K562 (cell line): ENCODE measurements around the gene DPH7. TPM values are rescaled to one million over a fixed set of nuclear protein-coding genes. Genes with fewer than 3 reads are reported as not detected.

Source experiments
- CBFA2T2 ChIP-seq: fragments of 450-650 bp; conservative IDR thresholded peaks from 2 replicates; pipeline ENCODE4 v1.6.1; 2017; ENCODE audit warnings: mild to moderate bottlenecking
- COPS2 ChIP-seq: fragments of 450-650 bp; conservative IDR thresholded peaks from 2 replicates; pipeline ENCODE4 v1.6.1; 2016; ENCODE audit warnings: mild to moderate bottlenecking, moderate library complexity
- EGR1 ChIP-seq: fragments of 450-650 bp; conservative IDR thresholded peaks from 2 replicates; pipeline ENCODE4 v1.6.1; 2017; ENCODE audit warnings: mild to moderate bottlenecking
- ELK1 ChIP-seq: sonication (generic); formaldehyde crosslinking; IDR thresholded peaks from 2 replicates; pipeline ENCODE4 v1.8.1; 2022; ENCODE audit warnings: missing genetic modification reagents
- ETS2 ChIP-seq: IDR thresholded peaks from 2 replicates; pipeline ENCODE4 v1.6.1; 2016; ENCODE audit warnings: borderline replicate concordance, missing genetic modification characterization, mild to moderate bottlenecking, moderate library complexity, missing compliant biosample characterization; ENCODE audit not compliant: poor library complexity, severe bottlenecking
- FOSL1 ChIP-seq: fragments of 200-800 bp; sonication (Bioruptor generic); conservative IDR thresholded peaks from 2 replicates; pipeline ENCODE4 v1.6.1; 2016; ENCODE audit warnings: missing genetic modification characterization, missing compliant biosample characterization
- FOXK2 ChIP-seq, 2 experiments: fragments of 450-650 bp; IDR thresholded peaks in 1 of 2; conservative IDR thresholded peaks in 1 of 2; 2 replicates each; pipeline ENCODE4 v1.6.1; 2016; ENCODE audit warnings: low read depth in 2 of 2, mild to moderate bottlenecking in 1 of 2
- FUS ChIP-seq: fragments of 200-400 bp; formaldehyde crosslinking; optimal IDR thresholded peaks from 2 replicates; pipeline ENCODE3; 2017; ENCODE audit warnings: low read depth, low read length
- GATAD2A ChIP-seq: fragments of 450-650 bp; IDR thresholded peaks from 2 replicates; pipeline ENCODE4 v1.6.1; 2017
- HBP1 ChIP-seq: fragments of 450-650 bp; formaldehyde crosslinking; IDR thresholded peaks from 2 replicates; pipeline ENCODE4 v1.4.0; 2022; ENCODE audit warnings: missing genetic modification characterization
- IRF1 ChIP-seq: sonication (generic); formaldehyde crosslinking; IDR thresholded peaks from 2 replicates; pipeline ENCODE4 v1.8.0; 2022; ENCODE audit warnings: missing genetic modification reagents, mild to moderate bottlenecking, borderline replicate concordance
- MCM5 ChIP-seq: fragments of 450-650 bp; IDR thresholded peaks from 2 replicates; pipeline ENCODE4 v1.6.1; 2016; ENCODE audit warnings: low read depth
- MYNN ChIP-seq, 2 experiments: sonication (generic); formaldehyde crosslinking in 1 of 2; IDR thresholded peaks; 2 replicates each; pipeline versions ENCODE4 v1.5.0 to v1.6.1; 2016 to 2020; ENCODE audit warnings: antibody characterized with exemption in 1 of 2, missing genetic modification reagents in 1 of 2
- RAD51 ChIP-seq: fragments of 450-650 bp; IDR thresholded peaks from 2 replicates; pipeline ENCODE4 v1.7.1; 2016; ENCODE audit warnings: low read depth, mild to moderate bottlenecking, borderline replicate concordance
- RBM15 ChIP-seq: fragments of 200-400 bp; formaldehyde crosslinking; IDR thresholded peaks from 2 replicates; pipeline ENCODE4 v1.6.1; 2018; ENCODE audit warnings: mild to moderate bottlenecking, low read length, moderate library complexity; ENCODE audit not compliant: insufficient read depth
- SMAD1 ChIP-seq: fragments of 150-350 bp; IDR thresholded peaks from 2 replicates; pipeline ENCODE4 v1.6.1; 2014; ENCODE audit warnings: low read length, low read depth; ENCODE audit not compliant: partially characterized antibody
- SPI1 ChIP-seq: IDR thresholded peaks from 2 replicates; pipeline ENCODE4 v1.6.1; 2011; ENCODE audit warnings: low read depth, low read length, control low read depth, borderline replicate concordance
- SUPT5H ChIP-seq: fragments of 450-650 bp; IDR thresholded peaks from 2 replicates; pipeline ENCODE4 v1.6.1; 2016
- TCF7L2 ChIP-seq: fragments of 150-350 bp; IDR thresholded peaks from 2 replicates; pipeline ENCODE4 v1.6.1; 2016; ENCODE audit warnings: low read depth, mild to moderate bottlenecking, low read length, moderate library complexity
- ZFP30 ChIP-seq: fragments of 250-450 bp; sonication (Bioruptor Pico); IDR thresholded peaks from 2 replicates; pipeline ENCODE4 v1.8.0; 2022; ENCODE audit warnings: moderate library complexity, mild to moderate bottlenecking, inconsistent platforms, borderline replicate concordance
- ZNF280A ChIP-seq: fragments of 450-650 bp; IDR thresholded peaks from 2 replicates; pipeline ENCODE4 v1.6.1; 2018; ENCODE audit warnings: mild to moderate bottlenecking, low read depth; ENCODE audit not compliant: partially characterized antibody
- ZNF785 ChIP-seq: fragments of 250-450 bp; sonication (Bioruptor Pico); IDR thresholded peaks from 2 replicates; pipeline ENCODE4 v1.4.0; 2020; ENCODE audit warnings: mild to moderate bottlenecking
- polyA plus RNA-seq, 8 experiments: library from polyadenylated mRNA; depleted of rRNA in 4 of 8; stranded (reverse) in 5 of 8; unstranded in 3 of 8; fragments of >200 nt; fragmentation: Nextera tagmentation in 2 of 8; fragmentation: Illumina TruSeq in 1 of 8; extraction: Ambion mirVana in 2 of 8; extraction: Trizol in 1 of 8; gene quantifications; 2 replicates each; pipeline versions ENCODE4 v1.2.1 to v1.2.3, GENCODE V29; 2011 to 2014; ENCODE audit warnings: inconsistent platforms in 1 of 8, missing spikeins in 1 of 8
- total RNA-seq, 7 experiments: library from RNA; depleted of rRNA in 6 of 7; stranded (reverse); fragments of >200 nt in 6 of 7; fragmentation: Illumina TruSeq in 2 of 7; extraction: Trizol in 2 of 7; gene quantifications; 2 replicates each; pipeline versions ENCODE4 v1.2.1 to v1.2.3, GENCODE V29; 2011 to 2021; ENCODE audit warnings: low replicate concordance in 1 of 7
- TF ChIP-seq, protein P1 (sequence below): fragments of 450-650 bp; formaldehyde crosslinking; IDR thresholded peaks from 2 replicates; pipeline ENCODE4 v1.4.0; 2022; ENCODE audit warnings: mild to moderate bottlenecking, moderate library complexity

DPH7 gene
- total and polyA plus RNA-seq, 9 of the 15 experiments (the other 6 are each of a cell fraction or from before 2014, with no cell fraction given), result 13.9 to 68.6 (median 41.3) TPM

GRCh38 chr9:137590469-137591383 is 12.0 kb upstream of the DPH7 start, which contains the start of gene ZMYND19 (continued):
- TF ChIP-seq IRF1 (CRISPR knock-in tag) (no peak), ELK1 (no peak), ZNF785 (CRISPR knock-in tag) (no peak), MYNN (IDR thresholded peaks at IDR 0.05) (no peak), MYNN (CRISPR knock-in tag; IDR thresholded peaks at IDR 0.05) (no peak), RAD51 (no peak), SPI1 (peak; percentile 62; the same call in 1 of the 2 replicates), FOXK2 (conservative IDR thresholded peaks at IDR 0.05 in 1 of 2, IDR thresholded peaks at IDR 0.05 in 1 of 2; ENCODE audit: low read depth in 2 of 2) (no peak), TCF7L2 (no peak), FOSL1 (no peak), FUS (no peak), ZNF280A (no peak), ZFP30 (CRISPR knock-in tag) (no peak), ETS2 (tag) (no peak), SUPT5H (peak; percentile 59), RBM15 (no peak), COPS2 (no peak), SMAD1 (no peak), GATAD2A (no peak), CBFA2T2 (no peak), MCM5 (no peak), HBP1 (CRISPR knock-in tag) (no peak), EGR1 (no peak; the same call in none of the 2 replicates)
- TF ChIP-seq, protein P1, sequence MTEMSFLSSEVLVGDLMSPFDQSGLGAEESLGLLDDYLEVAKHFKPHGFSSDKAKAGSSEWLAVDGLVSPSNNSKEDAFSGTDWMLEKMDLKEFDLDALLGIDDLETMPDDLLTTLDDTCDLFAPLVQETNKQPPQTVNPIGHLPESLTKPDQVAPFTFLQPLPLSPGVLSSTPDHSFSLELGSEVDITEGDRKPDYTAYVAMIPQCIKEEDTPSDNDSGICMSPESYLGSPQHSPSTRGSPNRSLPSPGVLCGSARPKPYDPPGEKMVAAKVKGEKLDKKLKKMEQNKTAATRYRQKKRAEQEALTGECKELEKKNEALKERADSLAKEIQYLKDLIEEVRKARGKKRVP, result no peak
